Uterus (tissue), 2 donors: ENCODE measurements around the gene FMN1.

Source experiments
- CTCF ChIP-seq, 4 experiments: fragments of 200-600 bp in 2 of 4; fragments of 450-650 bp in 2 of 4; sonication (generic) in 2 of 4; IDR thresholded peaks; one replicate each; pipeline ENCODE4 v1.5.1; 2016 to 2019; ENCODE audit warnings: antibody characterized with exemption in 4 of 4, mild to moderate bottlenecking in 2 of 4, moderate library complexity in 1 of 4
- POLR2A ChIP-seq, 2 donors: fragments of 450-650 bp; IDR thresholded peaks; one replicate each; pipeline ENCODE4 v1.6.1; 2016; ENCODE audit warnings: antibody characterized with exemption in 2 of 2, mild to moderate bottlenecking in 1 of 2, moderate library complexity in 1 of 2

GRCh38 chr15:32855942-32856341 lies 338.6 kb downstream of the FMN1 start:
- TF ChIP-seq CTCF (IDR thresholded peaks at IDR 0.05): no peak
- TF ChIP-seq POLR2A (IDR thresholded peaks at IDR 0.05): no peak
